Calu3 (cell line): Measurements from ENCODE around the gene CACNA1D. TPM values are rescaled to one million over a fixed set of nuclear protein-coding genes. Genes with fewer than 3 reads are reported as not detected.

Experiments used
- BruUV-seq: library from RNA; stranded (reverse); fragments of 400-500 nt; replicated peaks from 2 replicates; lab custom pipeline; 2021; lab: Mats Ljungman, UMichigan
- CTCF ChIA-PET: fragments of 300-600 bp; sonication (Branson Sonifier 250); formaldehyde crosslinking; loops from one replicate; lab custom pipeline; 2022; ENCODE audit warnings: antibody characterized with exemption; lab: Charles Lee
- DNase-seq: peaks from one replicate; pipeline ENCODE4 v3.0.0; 2022
- H3K27ac Mint-ChIP-seq: one replicate; pipeline ENCODE4 v1.8.0; 2022; ENCODE audit warnings: mixed read lengths; ENCODE audit not compliant: unreplicated experiment
- H3K27me3 Mint-ChIP-seq: one replicate; pipeline ENCODE4 v1.8.0; 2022; ENCODE audit warnings: mixed read lengths; ENCODE audit not compliant: unreplicated experiment
- H3K36me3 Mint-ChIP-seq: one replicate; pipeline ENCODE4 v1.8.0; 2022; ENCODE audit warnings: mild to moderate bottlenecking, moderate library complexity, mixed read lengths; ENCODE audit not compliant: insufficient read depth, unreplicated experiment
- H3K4me1 Mint-ChIP-seq: one replicate; pipeline ENCODE4 v1.8.0; 2022; ENCODE audit warnings: mild to moderate bottlenecking, low read depth, mixed read lengths; ENCODE audit not compliant: unreplicated experiment
- H3K4me3 Mint-ChIP-seq: one replicate; pipeline ENCODE4 v1.8.0; 2022; ENCODE audit warnings: mild to moderate bottlenecking, low read depth, moderate library complexity, mixed read lengths; ENCODE audit not compliant: unreplicated experiment
- H3K9me3 Mint-ChIP-seq: one replicate; pipeline ENCODE4 v1.8.0; 2022; ENCODE audit warnings: low read depth, mixed read lengths; ENCODE audit not compliant: unreplicated experiment
- CTCF ChIP-seq: fragments of 200-600 bp; IDR thresholded peaks from one replicate; pipeline ENCODE4 v1.8.0; 2022; ENCODE audit warnings: antibody characterized with exemption; ENCODE audit not compliant: unreplicated experiment
- intact Hi-C: fragments of 100-400 bp; cut with micrococcal nuclease; formaldehyde crosslinking; loops from one replicate; pipeline ENCODE4 v1.10.0; 2022; ENCODE audit not compliant: unreplicated experiment
- total RNA-seq: library from RNA; stranded (reverse); gene quantifications from 2 replicates; pipeline ENCODE4 v1.2.3, GENCODE V29; 2022

Gene CACNA1D
- total RNA-seq, 1 experiment from 2014 or later = 48.3 TPM

DNA sequence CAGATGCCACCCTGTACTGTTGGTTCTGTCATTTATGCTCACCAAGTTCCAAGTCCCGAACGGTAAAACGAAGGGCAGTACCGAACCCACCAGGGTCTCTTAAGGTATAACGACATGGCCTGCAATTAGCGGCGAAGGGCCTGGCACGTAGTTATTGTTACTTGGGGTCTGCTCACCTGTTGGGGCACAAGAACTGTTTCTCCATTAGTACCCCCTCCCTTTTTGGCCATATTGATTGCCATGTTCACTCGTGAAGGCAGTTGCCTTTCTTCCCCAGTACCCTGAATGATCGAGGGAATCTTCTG, 352.4 kb downstream of the CACNA1D start:
- intact Hi-C loops = no loop called here
- H3K27me3 Mint-ChIP-seq = no peaks in the 10 kb centered on the region
- peaks cover 43% of the 10 kb centered on the region for H3K4me1 Mint-ChIP-seq
- no peak overlapping the region for H3K27ac Mint-ChIP-seq
- BruUV-seq = TSS peak; percentile 55
- DNase-seq = no peak
- H3K9me3 Mint-ChIP-seq = no peaks in the 10 kb centered on the region
- CTCF ChIA-PET = interaction anchor here (0.6 kb wide), 2 partner anchors 110 to 848 kb away, joined by 3 read pairs; no protein-coding TSS in a partner anchor
- H3K4me3 Mint-ChIP-seq = peak overlapping the region; percentile 59
- H3K36me3 Mint-ChIP-seq = peaks cover 32% of the 10 kb centered on the region
- no peak for TF ChIP-seq CTCF

GRCh38 chr3:53849916-53850315, 355.5 kb downstream of the CACNA1D start:
- H3K27ac Mint-ChIP-seq = no peak overlapping the region
- peaks cover 12% of the 10 kb centered on the region for H3K4me1 Mint-ChIP-seq
- no peak for DNase-seq
- H3K9me3 Mint-ChIP-seq = no peaks in the 10 kb centered on the region
- intact Hi-C loops = no loop called here
- BruUV-seq = no TSS peak
- no peaks in the 10 kb centered on the region for H3K27me3 Mint-ChIP-seq
- no peak for TF ChIP-seq CTCF
- H3K4me3 Mint-ChIP-seq = no peak overlapping the region
- CTCF ChIA-PET = no interaction called here
- H3K36me3 Mint-ChIP-seq = peaks cover 19% of the 10 kb centered on the region

DNA sequence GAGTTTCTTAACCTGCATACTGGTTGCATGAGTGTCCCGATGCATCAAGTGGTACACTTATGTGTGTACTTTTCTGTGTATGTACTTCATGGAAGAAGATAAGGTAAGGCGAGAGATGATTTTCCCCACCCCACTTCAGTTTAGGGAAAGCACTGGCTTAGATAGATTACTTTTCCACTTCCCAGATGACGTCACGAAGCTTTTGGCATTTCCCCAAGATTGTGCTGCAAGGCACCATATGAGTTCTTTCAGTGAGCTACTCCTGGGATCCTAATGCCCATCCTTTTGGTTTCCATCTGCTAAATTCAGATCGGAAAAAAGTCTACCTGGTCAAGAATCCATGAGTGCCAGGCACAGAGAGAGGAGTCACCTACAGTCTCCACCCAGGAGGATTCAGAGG, 356.5 kb downstream of the CACNA1D start:
- no peaks in the 10 kb centered on the region for H3K9me3 Mint-ChIP-seq
- no peak overlapping the region for H3K27ac Mint-ChIP-seq
- intact Hi-C loops = no loop called here

GRCh38 chr3:53856964-53857363, 362.6 kb downstream of the CACNA1D start:
- Mint-ChIP-seq H3K4me1 (no peaks in the 10 kb centered on the region), H3K36me3 (peaks cover 7% of the 10 kb centered on the region), H3K27ac (no peak overlapping the region), H3K4me3 (no peak overlapping the region), H3K9me3 (no peaks in the 10 kb centered on the region), H3K27me3 (no peaks in the 10 kb centered on the region)
- no peak for TF ChIP-seq CTCF
- no TSS peak for BruUV-seq
- CTCF ChIA-PET = no interaction called here
- intact Hi-C loops = no loop called here
- DNase-seq = no peak

More for the DNA sequence above, 356.5 kb downstream of the CACNA1D start:
- CTCF ChIA-PET = no interaction called here
- no peak for TF ChIP-seq CTCF
- H3K4me3 Mint-ChIP-seq = no peak overlapping the region
- no peak for DNase-seq
- peaks cover 10% of the 10 kb centered on the region for H3K36me3 Mint-ChIP-seq
- no peaks in the 10 kb centered on the region for H3K27me3 Mint-ChIP-seq
- H3K4me1 Mint-ChIP-seq = peaks cover 6% of the 10 kb centered on the region
- no TSS peak for BruUV-seq
